Germinal center (tissue), 1 donor: Measurements from ENCODE around the gene TCP11L2.
"Not testable (repeated sequence)": the region's sequence is repeated elsewhere in the genome, so short reads cannot be mapped to it uniquely, and the experiment has no call there.

Source experiments
- DNase-seq: peaks from one replicate; pipeline ENCODE4 v3.0.0; 2012; ENCODE audit warnings: mixed read lengths, low spot score

The TCP11L2 gene

DNA sequence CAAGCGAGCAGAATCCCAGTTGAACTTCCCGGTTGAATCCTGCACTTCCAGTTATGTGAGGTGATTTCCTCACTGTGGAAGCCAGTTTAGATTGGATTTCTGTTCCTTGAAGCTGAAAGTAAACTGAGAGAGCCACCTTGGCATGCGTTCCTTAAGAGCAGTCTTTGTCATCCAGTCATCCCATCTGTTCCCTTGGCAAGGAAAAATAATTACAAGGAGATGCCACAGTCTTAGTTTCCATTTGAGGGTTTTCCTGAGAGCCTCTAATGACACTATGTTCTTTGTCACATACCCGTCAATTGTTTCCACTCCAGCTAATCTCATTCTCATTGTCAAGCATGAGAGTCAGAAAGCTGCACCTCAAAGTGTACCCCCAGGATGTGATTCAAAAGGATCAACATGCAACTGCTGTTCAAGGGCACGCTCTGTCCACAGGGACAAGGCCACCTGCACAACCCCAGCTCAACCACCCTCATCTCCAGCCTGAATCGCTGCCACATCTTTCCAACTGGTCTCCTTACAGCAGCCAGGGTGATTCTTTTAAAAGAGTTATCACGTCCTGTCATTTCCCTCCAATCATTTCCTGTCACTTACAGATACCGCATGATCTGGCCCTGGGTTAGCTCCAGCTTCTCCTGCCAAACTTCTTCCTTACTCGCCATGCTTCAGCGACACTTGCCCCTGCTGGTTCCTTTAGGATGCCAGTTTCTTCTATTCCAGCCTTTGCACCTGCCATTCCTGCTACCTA is 18.0 kb upstream of the TCP11L2 start:
- DNase-seq = no peak

- peak; percentile 41 for DNase-seq
Observed at GRCh38 chr12:106285982-106286381, 16.6 kb upstream of the TCP11L2 start.

- DNase-seq = not testable (repeated sequence)
Observed at GRCh38 chr12:106286576-106287162, 15.9 kb upstream of the TCP11L2 start.

DNA sequence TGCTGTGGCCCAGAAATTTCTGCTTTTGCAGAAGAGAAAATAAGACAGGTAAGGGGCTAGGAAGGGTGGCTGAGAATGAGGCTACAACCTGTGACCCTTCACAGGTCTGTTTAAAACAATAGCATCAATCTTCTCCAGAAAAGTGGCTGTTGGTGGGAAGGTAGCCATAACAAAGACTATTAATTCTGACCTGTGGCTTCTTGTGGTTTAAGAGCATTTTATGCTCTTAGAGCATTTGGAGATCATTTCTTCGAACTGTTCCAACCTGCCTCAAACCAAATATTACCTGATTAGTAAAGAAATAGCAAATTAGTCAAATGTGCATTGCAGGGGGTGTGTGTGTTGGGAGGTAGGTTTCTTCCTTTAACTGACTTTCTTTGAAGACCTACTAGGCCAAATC is 15.2 kb upstream of the TCP11L2 start:
- no peak for DNase-seq

GRCh38 chr12:106288101-106288493 is 14.4 kb upstream of the TCP11L2 start:
- no peak for DNase-seq

DNA sequence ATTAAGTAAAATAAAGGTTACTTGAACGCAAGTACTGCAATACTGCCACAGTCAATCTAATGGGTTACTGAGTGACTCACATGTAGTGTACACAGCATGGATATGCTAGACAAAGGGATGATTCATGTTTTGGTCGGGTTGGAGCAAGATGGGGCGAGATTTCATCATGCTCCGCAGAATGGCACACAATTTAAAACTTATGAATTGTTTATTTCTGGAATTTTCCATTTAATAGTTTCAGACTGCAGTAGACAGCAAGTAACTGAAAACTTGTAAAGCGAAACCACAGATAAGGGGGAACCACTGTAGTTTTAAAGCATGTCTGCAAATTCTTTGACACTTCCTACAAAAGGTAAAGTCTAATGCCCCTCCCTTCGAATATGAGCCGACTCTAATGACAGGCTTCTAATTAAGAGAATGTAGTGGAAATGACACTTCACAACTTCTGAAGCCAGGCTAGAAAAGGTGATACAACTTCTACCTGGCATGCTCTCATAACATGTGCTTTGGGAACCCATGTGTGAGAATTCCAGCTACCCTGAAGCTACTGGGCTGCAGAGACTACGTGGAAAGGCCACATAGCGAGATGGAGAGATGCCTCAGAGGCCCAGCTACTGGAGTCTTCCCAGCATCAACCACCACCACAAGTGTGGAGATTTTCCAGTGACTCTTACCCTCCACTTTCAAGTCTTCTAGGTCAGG is 13.9 kb upstream of the TCP11L2 start:
- DNase-seq = no peak

- DNase-seq = no peak
Observed at GRCh38 chr12:106289196-106289681, 13.3 kb upstream of the TCP11L2 start.

GRCh38 chr12:106290666-106291065 is 11.9 kb upstream of the TCP11L2 start:
- DNase-seq = no peak

DNA sequence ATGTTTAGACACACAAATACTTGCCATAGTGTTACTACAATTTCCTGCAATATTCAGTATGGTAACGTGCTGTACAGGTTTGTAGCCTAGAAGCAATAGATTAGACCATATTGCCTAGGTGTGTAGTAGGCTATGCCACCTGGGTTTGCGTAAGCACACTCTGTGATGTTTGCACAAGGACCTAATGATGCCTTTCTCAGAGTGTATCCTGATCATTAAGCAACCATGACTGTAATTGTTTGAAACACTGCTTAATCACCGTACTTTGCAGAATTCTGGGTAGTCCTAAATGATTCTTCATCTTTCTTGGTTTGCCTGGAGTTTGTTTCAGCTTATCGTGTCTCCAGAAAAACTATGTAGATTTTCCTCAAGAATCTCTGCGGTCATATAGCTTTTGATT is 11.2 kb upstream of the TCP11L2 start:
- no peak for DNase-seq

DNA sequence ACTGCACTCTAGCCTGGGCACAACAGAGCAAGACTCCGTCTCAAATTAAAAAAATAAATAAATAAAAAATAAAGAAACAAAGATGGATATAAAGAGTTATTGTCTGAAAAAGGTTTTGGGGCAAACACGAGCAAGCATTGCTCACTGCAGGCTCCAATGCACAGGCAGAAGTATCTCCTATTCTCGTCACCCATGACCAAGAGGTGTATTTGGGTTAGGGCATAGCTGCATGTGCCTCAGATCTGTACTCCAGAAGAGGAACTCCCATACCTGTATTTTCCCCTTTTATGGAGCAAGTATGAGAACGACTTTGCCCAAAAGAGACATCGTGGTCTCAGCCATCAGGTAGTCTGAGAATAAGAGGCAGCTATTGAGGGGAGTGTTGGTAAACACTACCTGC is 10.2 kb upstream of the TCP11L2 start:
- DNase-seq = no peak

DNA sequence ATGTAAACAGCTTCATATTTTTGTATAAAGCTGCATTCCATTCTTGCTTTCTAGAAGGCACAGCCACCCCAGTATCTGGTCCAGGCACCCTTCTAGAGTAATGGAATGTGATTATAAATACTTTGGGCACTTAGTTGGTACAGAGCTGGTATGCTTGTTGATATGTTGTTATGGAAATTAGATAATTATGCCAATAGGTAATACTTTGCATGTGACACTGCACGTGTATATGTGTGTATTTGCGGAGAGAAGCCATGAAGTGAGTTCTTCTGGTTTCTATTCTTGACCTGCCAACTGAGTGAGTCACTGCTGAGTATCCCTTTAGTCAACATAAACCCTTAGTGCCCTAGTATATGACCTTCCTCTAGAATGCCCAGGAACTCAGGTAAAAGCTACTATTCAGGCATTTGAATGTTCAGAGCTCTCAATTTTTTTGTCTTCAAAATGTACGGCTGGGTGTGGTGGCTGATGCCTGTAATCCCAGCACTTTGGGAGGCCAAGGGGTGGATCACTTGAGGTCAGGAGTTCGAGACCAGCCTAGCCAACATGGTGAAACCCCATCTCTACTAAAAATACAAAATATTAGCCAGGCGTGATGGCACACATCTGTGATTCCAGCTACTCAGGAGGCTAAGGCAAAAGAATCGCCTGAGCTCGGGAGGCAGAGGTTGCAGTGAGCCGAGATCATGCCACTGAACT is 6.2 kb upstream of the TCP11L2 start:
- no peak for DNase-seq

DNA sequence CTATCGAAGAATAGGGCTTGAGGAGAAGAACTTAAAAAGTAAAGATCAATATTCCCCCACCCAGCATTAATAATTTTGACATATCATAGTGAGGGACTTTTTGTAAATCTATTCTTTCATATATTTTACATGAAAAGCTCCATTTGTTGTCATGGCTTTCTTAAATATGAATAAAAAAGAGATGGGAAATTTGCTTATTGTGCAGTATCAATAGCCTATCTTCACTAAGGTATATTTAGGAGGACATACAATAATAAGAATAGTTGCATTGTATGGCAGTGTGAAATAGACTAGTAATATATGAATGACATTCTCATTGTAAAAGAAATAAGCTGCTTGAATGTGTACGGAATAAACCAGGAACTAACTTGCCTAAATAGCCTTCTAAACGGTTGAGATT is 5.5 kb upstream of the TCP11L2 start:
- no peak for DNase-seq

GRCh38 chr12:106297681-106298080 is 4.9 kb upstream of the TCP11L2 start:
- DNase-seq = peak; percentile 14

- no peak for DNase-seq
Observed at GRCh38 chr12:106299202-106299774, 3.2 kb upstream of the TCP11L2 start.

GRCh38 chr12:106300761-106301160 is 1.8 kb upstream of the TCP11L2 start:
- DNase-seq = no peak

DNA sequence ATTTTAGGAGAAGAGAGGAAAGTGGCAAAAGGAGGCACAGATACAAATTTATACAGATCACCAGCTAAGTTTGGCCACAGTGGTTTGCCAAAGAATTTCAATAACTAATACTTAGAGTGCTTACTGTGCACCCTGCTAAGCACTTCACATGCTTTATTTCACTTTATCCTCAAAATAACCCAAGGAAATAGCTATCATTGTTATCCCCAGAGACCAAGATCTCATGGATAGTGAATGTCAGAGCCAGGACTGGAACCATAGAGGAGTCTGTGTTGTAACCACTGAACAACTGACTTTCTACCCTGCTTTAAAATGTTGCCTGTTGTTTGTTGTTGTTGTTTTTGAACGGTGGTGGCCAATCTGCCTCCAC is 1.3 kb upstream of the TCP11L2 start:
- no peak for DNase-seq

GRCh38 chr12:106301611-106302321 is 767 bp upstream of the TCP11L2 start:
- DNase-seq = peak; percentile 82

DNA sequence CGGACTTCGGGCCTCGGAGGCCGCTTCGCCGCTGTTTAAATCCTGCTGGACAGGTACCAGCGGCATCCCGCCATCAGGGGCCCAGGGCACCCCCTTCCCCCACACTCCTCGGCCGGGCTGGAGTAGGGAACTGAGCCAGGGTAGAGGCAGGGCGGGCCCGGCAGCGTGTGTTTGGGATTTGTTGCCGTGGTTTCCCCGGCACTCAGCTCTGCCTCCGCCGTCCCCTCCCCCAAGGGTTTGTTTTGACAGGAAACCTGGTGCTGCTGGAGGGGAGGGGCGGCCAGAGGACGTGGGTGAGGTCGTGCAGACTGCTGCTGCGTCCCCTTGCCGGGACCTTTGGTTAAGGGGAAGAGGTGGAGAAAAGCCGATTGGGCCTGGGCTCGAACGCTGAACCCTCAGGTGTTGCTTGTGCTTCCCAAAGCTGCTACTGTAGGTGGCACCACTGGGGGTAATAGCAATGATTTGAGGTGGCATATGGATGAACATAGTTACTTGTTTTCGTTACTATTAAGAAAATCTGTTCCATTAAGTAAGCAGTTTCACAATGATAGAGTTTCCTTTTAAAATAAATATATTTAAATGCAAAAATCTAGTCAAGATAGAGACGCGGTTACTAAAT is 778 bp downstream of the TCP11L2 start:
- peak; percentile 75 for DNase-seq

DNA sequence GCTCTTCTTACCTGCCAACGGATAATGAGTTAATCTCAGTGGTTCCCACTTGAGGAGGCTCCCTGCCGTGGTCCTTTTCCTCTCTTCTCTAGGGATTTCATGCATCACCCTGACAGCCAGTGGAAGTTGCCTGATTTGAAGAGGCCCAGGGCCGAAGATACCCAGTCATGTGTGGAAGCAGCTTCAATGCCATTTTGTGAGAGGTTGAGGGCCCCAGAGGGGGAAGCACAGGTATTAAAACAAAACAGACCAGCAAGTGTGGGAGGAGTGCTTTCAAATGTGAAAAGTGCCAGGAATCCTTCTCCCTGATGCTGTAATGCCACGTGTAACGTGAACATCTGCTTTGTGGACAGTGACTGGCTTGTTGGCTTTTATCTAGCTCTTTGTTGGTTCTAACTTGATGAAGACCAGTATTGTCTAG is 1.5 kb downstream of the TCP11L2 start:
- no peak for DNase-seq

GRCh38 chr12:106304797-106305196 is 2.3 kb downstream of the TCP11L2 start:
- DNase-seq = no peak

GRCh38 chr12:106305376-106305775 is 2.8 kb downstream of the TCP11L2 start:
- DNase-seq = no peak
